ENCODE data around the gene PLSCR3.

The PLSCR3 gene

DNA sequence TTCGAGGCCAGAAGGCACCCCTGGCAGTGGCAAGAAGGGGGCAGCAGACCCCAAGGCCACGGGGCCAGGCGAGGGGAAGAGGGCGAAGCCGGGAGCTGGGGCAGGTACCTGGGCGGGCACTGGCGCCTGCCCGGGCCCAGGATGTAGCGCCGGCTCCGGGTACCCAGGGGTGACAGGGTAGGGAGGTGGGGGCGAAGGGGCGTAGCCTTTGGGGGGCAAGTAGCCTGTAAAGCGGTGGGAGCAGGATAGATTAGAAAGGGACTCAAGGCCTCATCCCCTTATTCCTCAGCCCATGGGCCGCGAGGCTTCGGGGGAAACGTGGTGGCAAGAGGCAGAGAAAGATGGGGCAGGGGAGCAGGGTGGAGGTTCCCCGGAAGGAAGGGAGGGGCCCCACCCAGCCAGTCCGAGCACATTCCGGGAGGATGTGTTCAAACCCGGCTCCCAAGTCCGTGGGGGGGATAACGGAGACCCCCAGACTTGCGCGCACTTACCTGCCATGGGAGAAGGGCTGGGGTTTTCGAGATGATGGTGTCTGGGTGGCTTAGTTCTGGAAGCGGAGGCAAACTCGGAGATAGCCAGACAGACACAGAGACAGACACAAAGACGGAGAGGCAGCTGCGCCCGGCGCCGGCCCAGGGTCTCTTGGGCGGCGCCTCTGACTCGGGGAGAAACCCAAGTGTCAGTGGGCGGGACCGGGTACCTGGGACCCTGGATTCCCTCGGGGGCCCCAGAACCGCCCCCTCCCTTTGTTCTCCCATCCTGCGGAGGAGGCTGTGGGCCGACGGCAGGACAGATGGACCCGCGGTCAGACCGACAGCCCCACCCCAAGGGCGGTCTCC lies 493 bp downstream of the PLSCR3 start:
- DNase-seq (ENCODE audit: extremely low read depth, low read depth): no peak
- TF ChIP-seq, protein P1, sequence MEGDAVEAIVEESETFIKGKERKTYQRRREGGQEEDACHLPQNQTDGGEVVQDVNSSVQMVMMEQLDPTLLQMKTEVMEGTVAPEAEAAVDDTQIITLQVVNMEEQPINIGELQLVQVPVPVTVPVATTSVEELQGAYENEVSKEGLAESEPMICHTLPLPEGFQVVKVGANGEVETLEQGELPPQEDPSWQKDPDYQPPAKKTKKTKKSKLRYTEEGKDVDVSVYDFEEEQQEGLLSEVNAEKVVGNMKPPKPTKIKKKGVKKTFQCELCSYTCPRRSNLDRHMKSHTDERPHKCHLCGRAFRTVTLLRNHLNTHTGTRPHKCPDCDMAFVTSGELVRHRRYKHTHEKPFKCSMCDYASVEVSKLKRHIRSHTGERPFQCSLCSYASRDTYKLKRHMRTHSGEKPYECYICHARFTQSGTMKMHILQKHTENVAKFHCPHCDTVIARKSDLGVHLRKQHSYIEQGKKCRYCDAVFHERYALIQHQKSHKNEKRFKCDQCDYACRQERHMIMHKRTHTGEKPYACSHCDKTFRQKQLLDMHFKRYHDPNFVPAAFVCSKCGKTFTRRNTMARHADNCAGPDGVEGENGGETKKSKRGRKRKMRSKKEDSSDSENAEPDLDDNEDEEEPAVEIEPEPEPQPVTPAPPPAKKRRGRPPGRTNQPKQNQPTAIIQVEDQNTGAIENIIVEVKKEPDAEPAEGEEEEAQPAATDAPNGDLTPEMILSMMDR (IDR thresholded peaks at IDR 0.05; ENCODE audit: low read depth, low read length): 0 out of 2 replicates have a peak, but pooled peaks have one; percentile 9

DNA sequence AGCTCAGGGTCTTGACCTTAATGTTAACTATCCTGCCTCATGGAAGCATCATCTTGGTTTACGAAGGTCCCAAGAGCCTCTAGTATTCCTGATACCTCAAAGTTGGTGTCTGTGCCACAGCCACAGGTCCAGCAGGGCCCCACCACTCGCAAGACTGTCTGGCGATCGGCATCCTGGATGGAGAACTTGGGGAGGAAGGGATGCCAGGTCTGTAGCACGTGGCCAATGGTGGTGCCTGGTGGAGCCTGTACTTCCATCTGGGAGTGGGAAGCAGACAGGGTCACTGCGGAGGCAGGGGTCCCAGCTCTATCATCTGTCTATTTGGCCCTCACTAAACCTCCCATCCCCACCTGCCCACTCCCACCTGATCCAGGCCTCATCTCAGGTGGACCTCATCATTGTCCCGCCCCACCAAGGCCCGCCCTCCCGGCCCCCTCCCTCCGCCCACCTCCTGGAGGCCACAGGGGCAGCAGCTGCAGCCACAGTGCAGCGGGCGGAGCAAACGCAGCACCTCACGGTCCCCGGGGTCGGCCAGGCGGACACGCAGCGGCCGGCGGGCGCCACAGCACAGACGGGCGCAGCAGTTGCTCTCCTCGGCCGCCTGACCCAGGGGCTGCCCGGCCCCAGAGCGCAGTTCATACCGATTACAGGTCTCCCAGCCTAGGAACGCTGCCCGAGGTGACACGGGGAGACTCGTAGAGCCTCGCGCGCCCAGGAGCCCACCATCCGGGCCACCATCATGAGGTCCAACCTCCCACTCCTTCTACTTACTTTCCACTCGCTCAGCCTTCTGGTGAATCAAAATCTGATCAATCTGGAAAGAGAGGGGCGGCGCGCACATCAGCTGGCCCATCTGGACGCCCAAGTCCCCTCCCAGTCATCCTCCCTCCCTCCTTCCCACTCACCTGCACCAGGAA lies 1.4 kb downstream of the PLSCR3 start:
- TF ChIP-seq, protein P1 (IDR thresholded peaks at IDR 0.05; ENCODE audit: low read depth, low read length): no peak
- no peak for DNase-seq (ENCODE audit: extremely low read depth, low read depth)

DNA sequence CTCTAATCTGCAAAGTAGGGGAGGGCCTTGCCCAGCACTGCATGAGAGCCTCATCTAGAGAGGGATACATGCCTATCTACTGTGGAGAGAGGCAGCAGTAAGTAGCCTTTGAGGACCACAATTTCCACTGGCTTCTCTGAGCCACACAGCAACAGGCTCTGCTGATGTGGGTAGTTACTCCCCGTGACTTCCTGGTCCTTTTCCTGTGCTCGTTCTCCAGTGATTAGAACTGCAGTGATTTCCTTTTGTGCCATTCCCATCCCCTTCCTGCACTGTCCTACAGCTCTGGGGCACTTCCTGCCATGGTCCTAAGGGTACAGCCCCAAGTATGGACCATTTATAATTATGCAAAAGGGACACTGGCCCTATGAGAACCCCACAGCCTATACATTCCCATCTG lies 3.0 kb downstream of the PLSCR3 start:
- DNase-seq (ENCODE audit: extremely low read depth, low read depth): no peak
- TF ChIP-seq, protein P1 (IDR thresholded peaks at IDR 0.05; ENCODE audit: low read depth, low read length): no peak

DNA sequence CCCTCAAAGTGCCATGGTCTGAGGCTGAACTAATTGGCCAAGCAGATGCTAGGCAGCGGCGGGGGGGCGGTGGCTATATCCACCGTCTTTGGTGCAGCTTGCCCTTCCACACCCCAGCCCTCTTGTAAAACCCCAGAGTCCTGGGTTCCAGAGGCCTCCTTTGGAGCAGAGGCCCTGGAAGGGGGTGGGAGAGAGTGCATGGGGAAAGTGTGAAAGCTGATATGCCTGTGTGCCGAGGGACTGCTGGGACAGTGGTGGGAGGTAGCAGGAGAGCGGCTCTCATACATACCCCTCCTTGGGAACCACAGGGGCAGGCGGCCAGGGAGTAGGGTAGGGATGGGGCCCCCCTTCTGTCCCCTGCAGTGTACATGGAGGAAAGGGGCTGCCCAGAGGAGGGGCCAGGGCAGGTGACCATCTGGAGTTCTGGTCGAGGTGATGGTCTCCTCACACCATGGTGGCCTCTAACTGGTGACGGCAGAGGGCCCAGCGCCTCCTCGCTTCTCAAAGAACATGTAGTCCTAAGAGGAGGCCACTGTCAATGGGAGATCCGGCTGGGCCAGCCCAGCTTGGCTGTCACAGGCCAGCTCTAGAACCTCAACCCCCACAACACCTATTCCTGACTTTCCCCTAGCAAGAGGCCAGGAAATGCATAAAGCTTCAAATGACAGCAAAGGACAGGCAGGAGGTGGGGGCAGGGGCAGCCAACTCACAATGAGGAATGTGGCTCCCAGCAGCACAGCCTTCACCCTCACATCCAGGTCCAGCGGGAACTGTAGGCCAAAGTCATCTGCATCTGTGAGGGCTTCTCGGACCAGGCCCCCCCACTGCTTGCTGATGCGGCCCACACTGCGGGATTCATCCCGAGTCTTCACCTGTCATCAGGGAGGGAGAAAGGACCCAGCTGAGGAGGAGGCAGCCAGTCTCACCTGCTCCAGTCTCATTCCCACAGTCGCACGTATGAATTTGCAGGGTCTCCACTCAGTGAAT lies 4.1 kb downstream of the PLSCR3 start:
- DNase-seq (ENCODE audit: extremely low read depth, low read depth): no peak
- TF ChIP-seq, protein P1 (IDR thresholded peaks at IDR 0.05; ENCODE audit: low read depth, low read length): no peak

DNA sequence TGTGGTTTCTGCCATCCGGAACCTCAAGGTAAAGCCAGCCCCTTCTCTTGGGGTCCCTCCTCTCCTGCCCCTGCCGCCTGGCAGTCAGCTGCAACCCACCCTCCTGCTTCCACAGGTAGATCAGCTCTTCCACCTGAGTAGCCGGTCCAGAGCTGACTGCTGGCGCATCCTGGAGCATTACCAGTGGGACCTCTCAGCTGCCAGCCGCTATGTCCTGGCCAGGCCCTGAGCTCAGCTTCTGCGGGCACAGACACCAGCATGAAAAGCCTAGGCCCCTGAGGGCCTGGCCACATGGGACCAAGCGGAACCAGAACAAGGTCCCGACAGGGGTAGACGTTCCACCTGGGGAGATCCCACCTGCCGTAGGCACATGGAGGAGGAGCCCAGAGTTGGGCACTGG lies 5.5 kb downstream of the PLSCR3 start:
- TF ChIP-seq, protein P1 (IDR thresholded peaks at IDR 0.05; ENCODE audit: low read depth, low read length): no peak
- DNase-seq (ENCODE audit: extremely low read depth, low read depth): no peak

DNA sequence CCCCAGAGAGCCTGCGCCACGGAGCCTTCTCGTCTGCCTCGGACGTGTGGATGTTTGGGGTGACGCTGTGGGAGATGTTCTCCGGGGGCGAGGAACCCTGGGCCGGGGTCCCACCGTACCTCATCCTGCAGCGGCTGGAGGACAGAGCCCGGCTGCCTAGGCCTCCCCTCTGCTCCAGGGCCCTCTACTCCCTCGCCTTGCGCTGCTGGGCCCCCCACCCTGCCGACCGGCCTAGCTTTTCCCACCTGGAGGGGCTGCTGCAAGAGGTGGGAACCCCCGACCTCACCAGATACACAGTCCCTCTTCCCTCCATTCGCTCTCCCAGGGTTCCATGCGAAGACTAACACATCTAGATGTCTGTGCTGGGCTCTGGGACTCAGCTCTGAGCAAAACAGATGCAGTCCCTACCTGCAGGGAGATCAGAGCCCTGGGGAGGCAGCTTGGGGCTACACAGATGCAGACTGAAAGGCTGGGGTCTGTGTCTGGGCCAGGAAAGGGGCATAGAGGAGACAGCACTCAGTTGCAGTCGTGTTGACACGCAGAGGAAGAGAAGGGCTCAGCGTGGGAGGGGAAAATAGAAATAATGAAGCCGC lies 9.7 kb downstream of the PLSCR3 start:
- TF ChIP-seq, protein P1 (IDR thresholded peaks at IDR 0.05; ENCODE audit: low read depth, low read length): no peak
- no peak for DNase-seq (ENCODE audit: extremely low read depth, low read depth)
